ENCODE results near the gene HAPSTR1.

DNA sequence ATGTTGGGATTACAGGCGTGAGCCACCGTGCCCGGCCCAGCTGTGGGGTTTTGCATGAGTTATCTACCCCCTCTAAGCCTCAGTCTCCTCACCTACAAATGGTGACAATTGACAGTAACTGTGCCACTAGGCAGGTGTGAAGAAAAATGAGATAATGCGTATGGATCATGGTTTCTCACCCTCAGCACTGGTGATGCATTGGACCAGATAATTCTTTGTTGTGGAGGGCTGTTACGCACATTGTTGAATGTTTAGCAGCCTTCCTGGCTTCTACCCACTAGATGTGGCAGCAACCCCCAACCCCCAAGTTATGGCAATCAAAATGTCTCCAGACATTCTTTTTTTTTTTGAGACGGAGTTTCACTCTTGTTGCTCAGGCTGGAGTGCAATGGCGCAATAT, 9.0 kb upstream of the HAPSTR1 start:
- TF ChIP-seq, protein P1, sequence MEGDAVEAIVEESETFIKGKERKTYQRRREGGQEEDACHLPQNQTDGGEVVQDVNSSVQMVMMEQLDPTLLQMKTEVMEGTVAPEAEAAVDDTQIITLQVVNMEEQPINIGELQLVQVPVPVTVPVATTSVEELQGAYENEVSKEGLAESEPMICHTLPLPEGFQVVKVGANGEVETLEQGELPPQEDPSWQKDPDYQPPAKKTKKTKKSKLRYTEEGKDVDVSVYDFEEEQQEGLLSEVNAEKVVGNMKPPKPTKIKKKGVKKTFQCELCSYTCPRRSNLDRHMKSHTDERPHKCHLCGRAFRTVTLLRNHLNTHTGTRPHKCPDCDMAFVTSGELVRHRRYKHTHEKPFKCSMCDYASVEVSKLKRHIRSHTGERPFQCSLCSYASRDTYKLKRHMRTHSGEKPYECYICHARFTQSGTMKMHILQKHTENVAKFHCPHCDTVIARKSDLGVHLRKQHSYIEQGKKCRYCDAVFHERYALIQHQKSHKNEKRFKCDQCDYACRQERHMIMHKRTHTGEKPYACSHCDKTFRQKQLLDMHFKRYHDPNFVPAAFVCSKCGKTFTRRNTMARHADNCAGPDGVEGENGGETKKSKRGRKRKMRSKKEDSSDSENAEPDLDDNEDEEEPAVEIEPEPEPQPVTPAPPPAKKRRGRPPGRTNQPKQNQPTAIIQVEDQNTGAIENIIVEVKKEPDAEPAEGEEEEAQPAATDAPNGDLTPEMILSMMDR (conservative IDR thresholded peaks at IDR 0.05; ENCODE audit: low read length), result no peak
- no peak for TF ChIP-seq EZH2phosphoT487 (IDR thresholded peaks at IDR 0.05; ENCODE audit: borderline replicate concordance)

Data from Loucy (cell line).